T1000 (cell line): ENCODE data around the gene LRP1.

ENCODE experiments used
- DNase-seq: peaks from one replicate; lab custom pipeline; 2025; ENCODE audit warnings: mixed read lengths; lab: John Stamatoyannopoulos, UW

Gene LRP1

GRCh38 chr12:57211791-57212700, 83.8 kb downstream of the LRP1 start:
- DNase-seq: no peak

- DNase-seq: no peak
These were observed 84.4 kb downstream of the LRP1 start for GRCh38 chr12:57212701-57213057.

- peak; percentile 85 for DNase-seq
These were observed 84.9 kb downstream of the LRP1 start for GRCh38 chr12:57213058-57213715.

GRCh38 chr12:57213763-57214397, 85.6 kb downstream of the LRP1 start:
- no peak for DNase-seq

DNA sequence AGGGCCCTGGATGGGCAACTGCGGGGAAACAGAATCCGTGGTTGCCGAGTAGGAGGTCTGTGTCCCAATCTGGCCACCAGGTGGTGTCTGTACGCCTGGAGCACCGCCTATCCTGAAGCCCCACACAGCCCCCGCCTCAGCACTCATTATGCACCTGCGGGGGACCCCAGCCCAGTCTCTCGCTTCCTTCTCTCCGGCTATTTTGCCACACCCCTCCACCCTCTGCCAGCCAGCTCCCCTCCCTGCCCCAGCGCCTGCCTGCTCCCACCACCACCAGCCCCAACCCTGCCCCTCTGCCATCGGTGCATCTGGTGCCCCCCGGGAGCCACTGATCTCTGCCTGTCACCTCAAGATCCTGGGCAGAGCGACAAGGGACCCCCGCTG, 86.1 kb downstream of the LRP1 start:
- DNase-seq: peak; percentile 22

DNA sequence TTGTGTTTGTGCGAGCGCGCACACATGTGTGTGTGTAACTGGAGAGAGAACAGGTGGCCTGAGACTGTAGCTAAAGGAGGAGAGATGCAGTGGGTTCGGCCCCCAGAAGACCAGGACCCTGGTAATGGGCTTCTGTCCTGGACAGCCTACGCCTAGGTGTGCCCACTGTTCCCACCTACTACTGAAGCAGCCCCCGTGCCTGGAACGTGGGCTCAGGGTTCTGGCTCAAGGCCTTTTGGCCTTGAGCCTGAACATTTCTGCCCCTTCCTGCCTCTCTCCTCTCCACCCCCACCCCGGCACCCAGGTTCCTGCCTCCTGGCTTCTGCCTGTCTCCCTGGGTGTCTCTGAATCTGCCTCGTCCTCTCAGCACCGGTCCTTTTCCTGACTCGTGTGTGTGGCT, 86.8 kb downstream of the LRP1 start:
- no peak for DNase-seq

DNA sequence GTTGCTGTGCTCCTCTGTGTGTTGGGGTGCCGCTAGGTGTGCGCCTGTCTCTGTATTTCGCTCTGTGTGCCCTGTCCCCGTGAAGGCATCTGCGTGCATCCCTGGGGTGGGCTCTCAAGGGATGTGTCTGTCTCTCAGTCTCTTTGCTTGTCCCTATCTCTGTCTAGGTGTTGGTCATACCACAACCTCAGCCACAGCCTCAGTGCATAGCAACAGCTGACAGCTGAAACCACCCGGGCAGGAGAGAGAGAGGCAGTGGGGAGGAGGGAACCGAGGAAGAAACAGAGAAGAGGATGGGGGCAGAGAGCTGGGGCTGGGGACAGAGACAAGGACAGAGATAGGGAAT, 87.4 kb downstream of the LRP1 start:
- DNase-seq: no peak

- no peak for DNase-seq
These were observed 88.0 kb downstream of the LRP1 start, which contains the start of gene NXPH4 for GRCh38 chr12:57216014-57216911. NXPH4 (plus strand) TSS chr12:57216794; CDS start chr12:57216970, 176 bp downstream.

GRCh38 chr12:57216921-57217879, 88.9 kb downstream of the LRP1 start:
- DNase-seq: peak; percentile 19

DNA sequence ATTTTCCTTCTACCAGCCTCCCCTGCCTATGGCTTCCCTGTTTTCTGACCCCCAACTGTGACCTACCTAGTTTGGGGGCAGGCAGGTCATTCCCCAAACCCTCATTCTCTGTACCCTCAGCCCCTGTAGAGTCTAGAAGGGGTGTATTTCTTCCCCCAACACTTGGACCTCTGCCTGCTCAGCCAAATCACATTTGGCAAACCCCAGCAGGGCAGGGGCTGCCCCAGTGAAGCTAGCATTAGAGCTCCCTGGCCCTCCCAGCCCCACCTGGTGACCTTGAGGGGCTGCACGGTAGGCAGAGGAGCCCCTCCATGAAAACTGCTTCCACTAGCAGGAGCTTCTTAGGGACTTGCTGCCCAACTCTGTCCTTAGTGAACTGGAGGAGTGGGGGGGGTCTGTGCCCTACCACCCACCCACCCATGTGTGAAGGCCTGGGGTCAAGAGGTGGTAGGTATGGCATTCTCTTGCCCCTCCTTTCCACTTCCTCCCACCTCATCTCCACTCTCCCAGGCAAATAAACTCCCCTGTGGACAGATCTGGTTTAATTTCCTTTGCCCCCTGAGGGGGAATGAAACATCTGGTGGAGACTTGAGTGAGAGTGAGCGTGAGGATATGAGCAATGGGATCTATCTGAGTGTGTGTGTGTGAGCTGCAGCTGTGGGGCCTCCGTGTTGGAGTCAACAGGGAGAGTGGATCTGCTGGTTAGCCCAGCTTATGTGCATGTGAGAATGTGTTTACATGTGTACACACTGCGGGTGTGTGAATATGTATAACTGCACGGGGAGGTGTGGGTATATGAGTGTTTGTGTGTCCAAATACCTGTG, 90.0 kb downstream of the LRP1 start:
- no peak for DNase-seq

- no peak for DNase-seq
These were observed 91.1 kb downstream of the LRP1 start for GRCh38 chr12:57219205-57219992.

GRCh38 chr12:57219993-57220754, 91.9 kb downstream of the LRP1 start:
- no peak for DNase-seq

GRCh38 chr12:57220770-57221168, 92.5 kb downstream of the LRP1 start:
- no peak for DNase-seq

DNA sequence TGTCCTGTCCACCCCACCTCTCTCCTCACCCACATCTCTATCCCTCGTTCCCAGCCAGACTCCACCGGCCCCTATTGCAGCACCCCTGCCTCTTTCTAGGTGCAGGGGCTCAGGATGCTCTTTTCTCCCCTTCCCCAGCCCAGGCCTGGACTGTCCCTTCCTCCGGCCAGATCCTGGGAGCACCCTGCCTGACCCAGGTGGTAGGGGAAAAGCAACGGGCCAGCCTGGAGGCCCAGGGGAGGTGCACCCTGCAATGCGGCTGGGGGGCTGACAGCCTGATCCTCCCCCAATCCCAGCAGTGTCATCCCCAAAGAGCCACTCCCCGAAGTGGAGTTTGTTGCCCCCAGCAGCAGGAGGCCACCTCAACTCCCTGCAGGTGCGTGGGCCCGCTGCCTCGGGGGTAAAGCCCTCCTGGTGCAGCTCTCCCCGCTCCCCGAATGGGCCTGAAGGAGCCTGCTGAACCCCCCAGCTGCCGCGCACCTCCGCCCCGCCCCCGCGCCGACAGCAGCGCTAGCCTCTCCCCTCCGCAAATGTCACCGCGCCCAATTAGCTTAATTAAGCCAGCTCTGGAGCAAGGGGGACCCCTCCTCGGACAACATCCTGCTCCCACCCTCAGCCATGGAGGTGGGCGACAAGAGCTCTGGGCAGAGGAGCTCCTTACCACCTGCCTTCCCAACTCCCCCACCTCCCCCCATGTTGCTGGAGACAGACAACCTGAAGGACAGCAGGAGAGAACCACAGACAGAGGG, 93.1 kb downstream of the LRP1 start:
- DNase-seq: no peak

DNA sequence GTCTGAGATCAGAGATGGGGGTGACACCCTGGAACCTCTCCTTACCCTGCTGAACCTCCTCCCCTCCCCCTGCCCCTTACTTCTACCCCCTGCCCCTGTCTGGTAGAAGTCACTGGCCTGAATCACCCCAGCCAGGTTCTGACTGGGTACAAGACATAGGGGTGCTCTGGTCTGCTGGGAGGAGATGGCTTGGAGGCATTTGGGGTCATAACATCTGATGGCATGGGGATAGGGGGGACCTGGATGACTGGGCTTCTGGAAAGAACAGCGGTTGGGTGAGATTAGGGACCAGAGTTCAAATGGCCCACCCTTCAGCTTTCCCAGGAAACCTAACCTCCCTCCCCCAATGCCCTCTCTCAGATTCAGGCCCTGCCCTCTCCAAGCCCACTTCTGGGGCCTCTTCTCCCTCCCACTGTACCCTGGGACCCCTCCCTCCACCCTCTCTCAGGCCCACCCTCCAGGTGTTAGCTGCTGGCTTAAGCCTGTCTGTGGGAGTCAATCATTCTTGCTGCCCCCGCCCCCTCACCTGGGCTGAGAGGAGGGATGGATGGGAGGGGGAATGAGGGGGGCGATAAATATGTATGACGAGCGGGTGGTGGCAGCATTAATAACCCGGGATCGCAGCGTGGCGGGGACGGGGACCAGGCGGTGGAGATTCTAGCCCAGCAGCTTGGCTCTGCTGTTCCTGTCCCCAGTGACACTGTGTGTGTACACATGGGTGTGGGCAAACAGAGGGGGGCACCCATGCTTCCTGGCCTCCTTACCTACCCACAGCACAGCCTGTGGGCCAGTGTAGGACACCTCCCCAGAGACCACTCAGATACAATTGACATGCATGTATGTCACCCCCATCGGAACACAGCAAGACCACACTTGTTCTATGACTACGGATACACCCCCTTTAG, 94.3 kb downstream of the LRP1 start:
- DNase-seq: no peak
